IMR-90 (cell line): ENCODE data around the gene GGTLC1.

Experiments
- CEBPB ChIP-seq: IDR thresholded peaks from 2 replicates; pipeline ENCODE4 v1.6.1; 2012; ENCODE audit warnings: low read depth, low read length, improper control_type of control experiment
- CHD1 ChIP-seq: IDR thresholded peaks from 2 replicates; pipeline ENCODE4 v1.6.1; 2012; ENCODE audit warnings: low read depth, low read length, improper control_type of control experiment
- CTCF ChIP-seq: conservative IDR thresholded peaks from 2 replicates; pipeline ENCODE4 v1.5.1; 2012; ENCODE audit warnings: mild to moderate bottlenecking, low read depth, low read length, improper control_type of control experiment
- MAZ ChIP-seq: IDR thresholded peaks from 2 replicates; pipeline ENCODE4 v1.6.1; 2012; ENCODE audit warnings: low read depth, mild to moderate bottlenecking, low read length, improper control_type of control experiment, moderate library complexity, borderline replicate concordance
- POLR2A ChIP-seq: IDR thresholded peaks from 2 replicates; pipeline ENCODE4 v1.6.1; 2012; ENCODE audit warnings: mild to moderate bottlenecking, low read depth, low read length
- RCOR1 ChIP-seq: IDR thresholded peaks from 2 replicates; pipeline ENCODE4 v1.6.1; 2012; ENCODE audit warnings: mild to moderate bottlenecking, low read length, improper control_type of control experiment; ENCODE audit not compliant: insufficient replicate concordance
- SMC3 ChIP-seq: fragments of 150-350 bp; IDR thresholded peaks from 2 replicates; pipeline ENCODE4 v1.6.1; 2016; ENCODE audit warnings: low read depth, mild to moderate bottlenecking, antibody characterized with exemption, low read length, moderate library complexity
- USF2 ChIP-seq: fragments of 150-350 bp; IDR thresholded peaks from 2 replicates; pipeline ENCODE4 v1.6.1; 2017; ENCODE audit warnings: mild to moderate bottlenecking, antibody characterized with exemption, low read length, low read depth

GRCh38 chr20:23974966-23975365 lies 13.6 kb downstream of the GGTLC1 start:
- TF ChIP-seq POLR2A (no peak), RCOR1 (no peak), CTCF (no peak), CHD1 (no peak), MAZ (no peak), USF2 (no peak), CEBPB (no peak), SMC3 (no peak)
